22Rv1 (cell line): ENCODE measurements around the gene CCR4.
"Not testable (repeated sequence)": the region's sequence is repeated elsewhere in the genome, so short reads cannot be mapped to it uniquely, and the experiment has no call there.

Source experiments
- H3K27ac ChIP-seq: fragments of 450-650 bp; 2 replicates; pipeline ENCODE4 v1.5.1; 2017
- ZFX ChIP-seq: fragments of 450-650 bp; IDR thresholded peaks from 2 replicates; pipeline ENCODE4 v1.6.1; 2017; ENCODE audit warnings: antibody characterized with exemption, borderline replicate concordance
- TF ChIP-seq, protein P1 (sequence below): fragments of 450-650 bp; IDR thresholded peaks from 2 replicates; pipeline ENCODE4 v1.5.1; 2017; ENCODE audit warnings: mild to moderate bottlenecking

The CCR4 gene

GRCh38 chr3:32968166-32968919 lies 16.9 kb downstream of the CCR4 start:
- H3K27ac ChIP-seq = no peak overlapping the region
- TF ChIP-seq ZFX = no peak
- TF ChIP-seq, protein P1, sequence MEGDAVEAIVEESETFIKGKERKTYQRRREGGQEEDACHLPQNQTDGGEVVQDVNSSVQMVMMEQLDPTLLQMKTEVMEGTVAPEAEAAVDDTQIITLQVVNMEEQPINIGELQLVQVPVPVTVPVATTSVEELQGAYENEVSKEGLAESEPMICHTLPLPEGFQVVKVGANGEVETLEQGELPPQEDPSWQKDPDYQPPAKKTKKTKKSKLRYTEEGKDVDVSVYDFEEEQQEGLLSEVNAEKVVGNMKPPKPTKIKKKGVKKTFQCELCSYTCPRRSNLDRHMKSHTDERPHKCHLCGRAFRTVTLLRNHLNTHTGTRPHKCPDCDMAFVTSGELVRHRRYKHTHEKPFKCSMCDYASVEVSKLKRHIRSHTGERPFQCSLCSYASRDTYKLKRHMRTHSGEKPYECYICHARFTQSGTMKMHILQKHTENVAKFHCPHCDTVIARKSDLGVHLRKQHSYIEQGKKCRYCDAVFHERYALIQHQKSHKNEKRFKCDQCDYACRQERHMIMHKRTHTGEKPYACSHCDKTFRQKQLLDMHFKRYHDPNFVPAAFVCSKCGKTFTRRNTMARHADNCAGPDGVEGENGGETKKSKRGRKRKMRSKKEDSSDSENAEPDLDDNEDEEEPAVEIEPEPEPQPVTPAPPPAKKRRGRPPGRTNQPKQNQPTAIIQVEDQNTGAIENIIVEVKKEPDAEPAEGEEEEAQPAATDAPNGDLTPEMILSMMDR = peak; percentile 20

- TF ChIP-seq ZFX = no peak
- TF ChIP-seq, protein P1 = no peak
- 0 out of 2 replicates have a peak overlapping the region, but pooled peaks have one; percentile 13 for H3K27ac ChIP-seq
Measured at GRCh38 chr3:32968920-32969389, 17.5 kb downstream of the CCR4 start.

- H3K27ac ChIP-seq = 0 out of 2 replicates have a peak overlapping the region, but pooled peaks have one; percentile 13
- no peak for TF ChIP-seq ZFX
- TF ChIP-seq, protein P1 = no peak
Measured at GRCh38 chr3:32969656-32970055, 18.2 kb downstream of the CCR4 start.

DNA sequence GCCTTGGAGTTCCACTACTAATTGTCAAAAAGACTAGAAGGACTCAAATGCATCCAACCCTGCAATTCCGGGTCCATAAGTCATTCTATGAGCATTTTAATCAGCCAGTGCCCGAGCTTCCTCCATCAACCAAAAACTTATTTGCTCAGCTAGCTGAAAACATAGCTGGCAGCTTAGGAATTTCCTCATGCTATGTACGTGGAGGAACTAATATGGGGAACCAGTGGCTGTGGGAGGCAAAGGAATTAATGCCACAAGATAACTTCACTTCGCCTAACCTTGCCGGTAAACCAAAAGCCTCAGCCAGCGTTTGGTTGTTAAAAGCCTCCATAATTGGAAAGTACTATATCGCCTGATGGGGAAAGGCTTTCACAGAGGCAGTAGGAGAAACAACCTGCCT lies 19.8 kb downstream of the CCR4 start:
- not testable (repeated sequence) for H3K27ac ChIP-seq

DNA sequence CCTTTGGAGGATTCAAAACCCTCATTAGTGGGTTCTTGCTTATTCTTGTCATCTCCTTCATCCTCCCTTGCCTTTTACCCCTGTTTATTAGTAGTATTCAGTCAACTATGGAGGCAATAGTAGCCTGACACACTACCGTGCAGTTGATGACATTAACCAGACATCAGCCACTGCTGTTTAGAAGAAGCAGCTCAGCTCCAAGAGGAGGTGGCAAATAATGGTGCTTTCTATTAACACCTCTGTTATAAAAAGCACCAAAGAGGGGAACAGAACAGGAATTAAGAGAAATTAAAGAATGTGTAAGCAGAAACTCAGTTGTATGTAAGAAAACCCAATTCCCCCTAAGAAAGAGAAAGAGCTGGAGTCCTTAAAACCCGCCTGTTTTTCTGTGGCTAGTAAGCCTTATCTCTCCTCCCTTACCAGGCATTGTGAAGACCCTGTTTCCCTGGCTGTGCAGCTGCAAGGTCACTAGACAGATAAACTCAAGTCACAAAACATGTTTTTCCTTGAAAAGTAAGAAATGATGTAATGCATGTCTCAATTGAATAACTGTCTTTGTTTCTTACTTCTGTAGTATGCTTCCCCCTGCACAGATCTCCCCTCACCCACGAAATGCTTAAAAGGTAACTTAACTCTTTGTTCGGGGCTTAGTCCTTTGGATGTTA lies 21.2 kb downstream of the CCR4 start:
- no peak overlapping the region for H3K27ac ChIP-seq
- TF ChIP-seq, protein P1 = no peak
- TF ChIP-seq ZFX = no peak

DNA sequence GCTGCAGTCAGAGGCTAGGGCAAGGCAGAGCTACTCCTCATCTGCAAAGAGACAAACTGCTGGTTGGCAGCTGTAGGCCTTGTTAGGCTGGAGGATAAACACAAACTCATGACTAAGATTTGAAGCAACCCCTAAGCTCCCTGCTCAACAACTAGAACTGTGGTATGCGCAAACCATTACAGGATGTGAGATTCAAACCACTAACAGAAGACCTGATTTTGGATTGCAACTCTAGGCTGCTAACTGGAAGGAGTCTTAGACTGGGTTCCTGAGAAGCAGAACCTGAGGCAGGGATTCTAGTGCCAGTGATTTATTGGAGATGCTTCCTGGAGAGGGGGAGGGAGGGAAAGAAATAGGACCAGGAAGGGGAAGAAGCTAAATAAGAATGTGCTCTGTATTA lies 22.5 kb downstream of the CCR4 start:
- TF ChIP-seq, protein P1 = no peak
- no peak for TF ChIP-seq ZFX
- no peak overlapping the region for H3K27ac ChIP-seq

DNA sequence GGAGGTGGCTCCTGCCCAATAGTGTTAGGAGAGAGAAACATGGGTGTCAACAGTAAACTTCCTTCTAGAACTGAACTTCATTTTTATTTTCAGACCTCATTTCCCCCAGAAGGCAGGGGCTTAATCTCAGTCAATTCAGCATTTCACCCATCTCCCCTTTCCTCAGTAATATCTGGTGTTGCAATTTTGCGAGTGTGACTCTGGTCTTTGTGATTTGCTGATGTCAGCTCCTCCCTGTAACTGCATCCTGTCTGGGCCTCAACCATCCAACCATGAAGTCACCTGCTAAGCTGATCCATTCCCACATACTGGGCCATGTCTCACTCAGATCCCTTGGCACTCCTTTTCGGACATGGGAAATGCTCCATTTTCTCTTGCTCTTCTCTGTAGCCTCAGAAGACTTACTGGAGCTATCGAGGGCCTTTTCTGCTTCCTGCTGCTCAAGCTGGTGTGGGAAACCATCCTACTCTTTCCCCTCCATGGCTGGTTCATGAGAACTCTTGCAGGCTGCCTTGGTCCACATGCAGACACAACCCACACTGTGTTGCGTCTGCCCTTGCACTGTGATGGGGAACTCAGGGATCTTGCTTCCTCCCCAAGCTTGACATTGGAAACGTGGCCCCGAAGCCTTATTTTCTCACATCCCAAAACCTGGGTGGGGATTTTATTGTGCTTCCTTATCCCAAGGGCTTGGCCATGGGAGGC lies 24.6 kb downstream of the CCR4 start:
- TF ChIP-seq, protein P1 = no peak
- TF ChIP-seq ZFX = no peak
- H3K27ac ChIP-seq = no peak overlapping the region
